K562 (cell line): ENCODE results near the gene VPS37B. TPM values are rescaled to one million over a fixed set of nuclear protein-coding genes. Genes with fewer than 3 reads are reported as not detected.

Source experiments
- CHD1 ChIP-seq: fragments of 200-600 bp; sonication (generic); IDR thresholded peaks from one replicate; pipeline ENCODE4 v1.6.1; 2012; ENCODE audit warnings: mild to moderate bottlenecking, moderate library complexity, low read length, inconsistent platforms
- FOXK1 ChIP-seq: sonication (generic); formaldehyde crosslinking; IDR thresholded peaks from 2 replicates; pipeline ENCODE4 v1.8.0; 2022; ENCODE audit warnings: missing genetic modification reagents, mild to moderate bottlenecking, borderline replicate concordance
- FOXP1 ChIP-seq: sonication (generic); formaldehyde crosslinking; IDR thresholded peaks from 2 replicates; pipeline ENCODE4 v1.8.0; 2022; ENCODE audit warnings: mild to moderate bottlenecking, missing genetic modification reagents
- HDAC1 ChIP-seq, 2 experiments: fragments of 450-650 bp; IDR thresholded peaks; 2 replicates each; pipeline ENCODE4 v1.6.1; 2016 to 2017; ENCODE audit warnings: inconsistent platforms in 1 of 2, mild to moderate bottlenecking in 1 of 2, moderate library complexity in 1 of 2
- MAFF ChIP-seq: IDR thresholded peaks from 2 replicates; pipeline ENCODE4 v1.6.1; 2012; ENCODE audit warnings: low read length, improper control_type of control experiment
- NFE2 ChIP-seq: IDR thresholded peaks from 2 replicates; pipeline ENCODE4 v1.6.1; 2014; ENCODE audit warnings: antibody characterized with exemption, low read depth
- NFE2L1 ChIP-seq: fragments of 450-650 bp; IDR thresholded peaks from 2 replicates; pipeline ENCODE4 v1.6.1; 2016; ENCODE audit warnings: missing genetic modification characterization, low read depth, mild to moderate bottlenecking, missing compliant biosample characterization, moderate library complexity, borderline replicate concordance
- PCBP2 ChIP-seq: fragments of 200-400 bp; formaldehyde crosslinking; IDR thresholded peaks from 2 replicates; pipeline ENCODE4 v1.6.1; 2018; ENCODE audit warnings: low read length, low read depth, mild to moderate bottlenecking, moderate library complexity; ENCODE audit not compliant: poor library complexity, severe bottlenecking
- SPI1 ChIP-seq: IDR thresholded peaks from 2 replicates; pipeline ENCODE4 v1.6.1; 2011; ENCODE audit warnings: low read depth, low read length, control low read depth, borderline replicate concordance
- SRSF1 ChIP-seq: fragments of 200-400 bp; formaldehyde crosslinking; IDR thresholded peaks from 2 replicates; pipeline ENCODE4 v1.6.1; 2017; ENCODE audit warnings: mild to moderate bottlenecking, low read depth, low read length, moderate library complexity
- ZNF311 ChIP-seq: fragments of 250-450 bp; sonication (Bioruptor Pico); IDR thresholded peaks from 2 replicates; pipeline ENCODE4 v1.4.0; 2020; ENCODE audit warnings: mild to moderate bottlenecking, moderate library complexity
- polyA plus RNA-seq, 8 experiments: library from polyadenylated mRNA; depleted of rRNA in 4 of 8; stranded (reverse) in 5 of 8; unstranded in 3 of 8; fragments of >200 nt; fragmentation: Nextera tagmentation in 2 of 8; fragmentation: Illumina TruSeq in 1 of 8; extraction: Ambion mirVana in 2 of 8; extraction: Trizol in 1 of 8; gene quantifications; 2 replicates each; pipeline versions ENCODE4 v1.2.1 to v1.2.3, GENCODE V29; 2011 to 2014; ENCODE audit warnings: inconsistent platforms in 1 of 8, missing spikeins in 1 of 8
- total RNA-seq, 7 experiments: library from RNA; depleted of rRNA in 6 of 7; stranded (reverse); fragments of >200 nt in 6 of 7; fragmentation: Illumina TruSeq in 2 of 7; extraction: Trizol in 2 of 7; gene quantifications; 2 replicates each; pipeline versions ENCODE4 v1.2.1 to v1.2.3, GENCODE V29; 2011 to 2021; ENCODE audit warnings: low replicate concordance in 1 of 7
- TF ChIP-seq, protein P1 (sequence below): IDR thresholded peaks from 2 replicates; pipeline ENCODE4 v1.6.1; 2012; ENCODE audit warnings: low read depth, low read length, improper control_type of control experiment, borderline replicate concordance
- TF ChIP-seq, protein P2 (sequence below): fragments of 450-650 bp; IDR thresholded peaks from 2 replicates; pipeline ENCODE4 v1.6.1; 2016; ENCODE audit warnings: borderline replicate concordance
- TF ChIP-seq, protein P3 (sequence below): IDR thresholded peaks from 2 replicates; pipeline ENCODE4 v1.6.1; 2011; ENCODE audit warnings: borderline replicate concordance, low read depth, mild to moderate bottlenecking, moderate library complexity, low read length; ENCODE audit not compliant: insufficient read depth, poor library complexity, severe bottlenecking
- TF ChIP-seq, protein P4 (sequence below), 2 experiments: fragments of 250-450 bp in 1 of 2; fragments of 450-650 bp in 1 of 2; sonication (Bioruptor Pico) in 1 of 2; IDR thresholded peaks; 2 replicates each; pipeline versions ENCODE4 v1.6.1 to v1.8.0; 2016 to 2021; ENCODE audit warnings: mild to moderate bottlenecking in 2 of 2, moderate library complexity in 2 of 2, missing compliant biosample characterization in 1 of 2, missing genetic modification characterization in 1 of 2
- TF ChIP-seq, protein P5 (sequence below): fragments of 200-800 bp; sonication (Bioruptor generic); IDR thresholded peaks from 2 replicates; pipeline ENCODE4 v1.6.1; 2017; ENCODE audit warnings: missing genetic modification characterization, missing compliant biosample characterization
- TF ChIP-seq, protein P6 (sequence below): fragments of 450-650 bp; IDR thresholded peaks from 2 replicates; pipeline ENCODE4 v1.6.1; 2017; ENCODE audit warnings: antibody characterized with exemption

VPS37B gene
- total and polyA plus RNA-seq, 9 of the 15 experiments (the other 6 are each of a cell fraction or from before 2014, with no cell fraction given), result 0.28 to 37.4 (median 17.9) TPM

DNA sequence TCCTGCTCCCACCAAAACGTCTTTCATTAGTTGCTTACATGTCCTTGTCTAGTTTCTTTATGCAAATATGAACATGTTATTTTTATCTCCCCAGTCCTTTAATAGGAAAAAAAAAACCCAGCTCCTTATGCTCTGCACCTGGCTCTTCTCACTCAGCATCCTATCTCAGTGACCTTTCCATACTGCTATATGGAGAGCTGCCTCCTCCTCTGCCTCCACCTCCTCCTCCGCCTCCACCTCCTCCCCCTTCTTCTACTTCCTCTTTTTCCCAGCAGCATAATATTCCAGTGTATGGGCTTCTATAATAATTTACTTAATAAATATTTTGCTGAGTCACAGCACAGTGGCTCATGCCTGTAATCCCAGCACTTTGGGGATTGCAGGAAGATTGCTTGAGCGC, 38.8 kb upstream of the VPS37B start (continued):
- TF ChIP-seq, protein P1, sequence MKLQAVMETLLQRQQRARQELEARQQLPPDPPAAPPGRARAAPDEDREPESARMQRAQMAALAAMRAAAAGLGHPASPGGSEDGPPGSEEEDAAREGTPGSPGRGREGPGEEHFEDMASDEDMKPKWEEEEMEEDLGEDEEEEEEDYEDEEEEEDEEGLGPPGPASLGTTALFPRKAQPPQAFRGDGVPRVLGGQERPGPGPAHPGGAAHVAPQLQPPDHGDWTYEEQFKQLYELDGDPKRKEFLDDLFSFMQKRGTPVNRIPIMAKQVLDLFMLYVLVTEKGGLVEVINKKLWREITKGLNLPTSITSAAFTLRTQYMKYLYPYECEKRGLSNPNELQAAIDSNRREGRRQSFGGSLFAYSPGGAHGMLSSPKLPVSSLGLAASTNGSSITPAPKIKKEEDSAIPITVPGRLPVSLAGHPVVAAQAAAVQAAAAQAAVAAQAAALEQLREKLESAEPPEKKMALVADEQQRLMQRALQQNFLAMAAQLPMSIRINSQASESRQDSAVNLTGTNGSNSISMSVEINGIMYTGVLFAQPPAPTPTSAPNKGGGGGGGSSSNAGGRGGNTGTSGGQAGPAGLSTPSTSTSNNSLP, result no peak
- TF ChIP-seq HDAC1 (IDR thresholded peaks at IDR 0.05), result no peak
- TF ChIP-seq, protein P2, sequence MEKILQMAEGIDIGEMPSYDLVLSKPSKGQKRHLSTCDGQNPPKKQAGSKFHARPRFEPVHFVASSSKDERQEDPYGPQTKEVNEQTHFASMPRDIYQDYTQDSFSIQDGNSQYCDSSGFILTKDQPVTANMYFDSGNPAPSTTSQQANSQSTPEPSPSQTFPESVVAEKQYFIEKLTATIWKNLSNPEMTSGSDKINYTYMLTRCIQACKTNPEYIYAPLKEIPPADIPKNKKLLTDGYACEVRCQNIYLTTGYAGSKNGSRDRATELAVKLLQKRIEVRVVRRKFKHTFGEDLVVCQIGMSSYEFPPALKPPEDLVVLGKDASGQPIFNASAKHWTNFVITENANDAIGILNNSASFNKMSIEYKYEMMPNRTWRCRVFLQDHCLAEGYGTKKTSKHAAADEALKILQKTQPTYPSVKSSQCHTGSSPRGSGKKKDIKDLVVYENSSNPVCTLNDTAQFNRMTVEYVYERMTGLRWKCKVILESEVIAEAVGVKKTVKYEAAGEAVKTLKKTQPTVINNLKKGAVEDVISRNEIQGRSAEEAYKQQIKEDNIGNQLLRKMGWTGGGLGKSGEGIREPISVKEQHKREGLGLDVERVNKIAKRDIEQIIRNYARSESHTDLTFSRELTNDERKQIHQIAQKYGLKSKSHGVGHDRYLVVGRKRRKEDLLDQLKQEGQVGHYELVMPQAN, result no peak
- no peak for TF ChIP-seq SRSF1
- TF ChIP-seq FOXP1 (CRISPR knock-in tag), result no peak
- no peak for TF ChIP-seq FOXK1 (CRISPR knock-in tag)
- TF ChIP-seq SPI1, result peak; percentile 11; the same call in 1 of the 2 replicates
- peak; percentile 38; the same call in 1 of the 2 replicates for TF ChIP-seq NFE2L1
- no peak for TF ChIP-seq ZNF311
- no peak for TF ChIP-seq CHD1
- TF ChIP-seq, protein P3, sequence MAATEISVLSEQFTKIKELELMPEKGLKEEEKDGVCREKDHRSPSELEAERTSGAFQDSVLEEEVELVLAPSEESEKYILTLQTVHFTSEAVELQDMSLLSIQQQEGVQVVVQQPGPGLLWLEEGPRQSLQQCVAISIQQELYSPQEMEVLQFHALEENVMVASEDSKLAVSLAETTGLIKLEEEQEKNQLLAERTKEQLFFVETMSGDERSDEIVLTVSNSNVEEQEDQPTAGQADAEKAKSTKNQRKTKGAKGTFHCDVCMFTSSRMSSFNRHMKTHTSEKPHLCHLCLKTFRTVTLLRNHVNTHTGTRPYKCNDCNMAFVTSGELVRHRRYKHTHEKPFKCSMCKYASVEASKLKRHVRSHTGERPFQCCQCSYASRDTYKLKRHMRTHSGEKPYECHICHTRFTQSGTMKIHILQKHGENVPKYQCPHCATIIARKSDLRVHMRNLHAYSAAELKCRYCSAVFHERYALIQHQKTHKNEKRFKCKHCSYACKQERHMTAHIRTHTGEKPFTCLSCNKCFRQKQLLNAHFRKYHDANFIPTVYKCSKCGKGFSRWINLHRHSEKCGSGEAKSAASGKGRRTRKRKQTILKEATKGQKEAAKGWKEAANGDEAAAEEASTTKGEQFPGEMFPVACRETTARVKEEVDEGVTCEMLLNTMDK, result no peak
- 0 out of 2 replicates have a peak, but pooled peaks have one; percentile 38 for TF ChIP-seq MAFF
- TF ChIP-seq, protein P4, sequence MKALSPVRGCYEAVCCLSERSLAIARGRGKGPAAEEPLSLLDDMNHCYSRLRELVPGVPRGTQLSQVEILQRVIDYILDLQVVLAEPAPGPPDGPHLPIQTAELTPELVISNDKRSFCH (CRISPR knock-in tag; IDR thresholded peaks at IDR 0.05), result no peak
- TF ChIP-seq, protein P4 (tag; IDR thresholded peaks at IDR 0.05), result peak; percentile 90
- no peak for TF ChIP-seq PCBP2
- TF ChIP-seq, protein P5, sequence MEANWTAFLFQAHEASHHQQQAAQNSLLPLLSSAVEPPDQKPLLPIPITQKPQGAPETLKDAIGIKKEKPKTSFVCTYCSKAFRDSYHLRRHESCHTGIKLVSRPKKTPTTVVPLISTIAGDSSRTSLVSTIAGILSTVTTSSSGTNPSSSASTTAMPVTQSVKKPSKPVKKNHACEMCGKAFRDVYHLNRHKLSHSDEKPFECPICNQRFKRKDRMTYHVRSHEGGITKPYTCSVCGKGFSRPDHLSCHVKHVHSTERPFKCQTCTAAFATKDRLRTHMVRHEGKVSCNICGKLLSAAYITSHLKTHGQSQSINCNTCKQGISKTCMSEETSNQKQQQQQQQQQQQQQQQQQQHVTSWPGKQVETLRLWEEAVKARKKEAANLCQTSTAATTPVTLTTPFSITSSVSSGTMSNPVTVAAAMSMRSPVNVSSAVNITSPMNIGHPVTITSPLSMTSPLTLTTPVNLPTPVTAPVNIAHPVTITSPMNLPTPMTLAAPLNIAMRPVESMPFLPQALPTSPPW (CRISPR knock-in tag), result peak; percentile 53
- TF ChIP-seq NFE2, result peak; percentile 41
- TF ChIP-seq, protein P6, sequence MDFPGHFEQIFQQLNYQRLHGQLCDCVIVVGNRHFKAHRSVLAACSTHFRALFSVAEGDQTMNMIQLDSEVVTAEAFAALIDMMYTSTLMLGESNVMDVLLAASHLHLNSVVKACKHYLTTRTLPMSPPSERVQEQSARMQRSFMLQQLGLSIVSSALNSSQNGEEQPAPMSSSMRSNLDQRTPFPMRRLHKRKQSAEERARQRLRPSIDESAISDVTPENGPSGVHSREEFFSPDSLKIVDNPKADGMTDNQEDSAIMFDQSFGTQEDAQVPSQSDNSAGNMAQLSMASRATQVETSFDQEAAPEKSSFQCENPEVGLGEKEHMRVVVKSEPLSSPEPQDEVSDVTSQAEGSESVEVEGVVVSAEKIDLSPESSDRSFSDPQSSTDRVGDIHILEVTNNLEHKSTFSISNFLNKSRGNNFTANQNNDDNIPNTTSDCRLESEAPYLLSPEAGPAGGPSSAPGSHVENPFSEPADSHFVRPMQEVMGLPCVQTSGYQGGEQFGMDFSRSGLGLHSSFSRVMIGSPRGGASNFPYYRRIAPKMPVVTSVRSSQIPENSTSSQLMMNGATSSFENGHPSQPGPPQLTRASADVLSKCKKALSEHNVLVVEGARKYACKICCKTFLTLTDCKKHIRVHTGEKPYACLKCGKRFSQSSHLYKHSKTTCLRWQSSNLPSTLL, result no peak
